ENCODE data around the gene EFCAB10. TPM values are rescaled to one million over a fixed set of nuclear protein-coding genes. Genes with fewer than 3 reads are reported as not detected.
"Not testable (repeated sequence)": the region's sequence is repeated elsewhere in the genome, so short reads cannot be mapped to it uniquely, and the experiment has no call there.

Gene EFCAB10
- total RNA-seq, 1 donor from 2014 or later: not detected

- H3K27me3 Mint-ChIP-seq (ENCODE audit: low read depth): no peaks in the 10 kb centered on the region
- no peaks in the 10 kb centered on the region for H3K9me3 Mint-ChIP-seq
- H3K4me1 Mint-ChIP-seq (ENCODE audit: low read depth): no peaks in the 10 kb centered on the region
- no peak for DNase-seq (ENCODE audit: low spot score)
- no peak overlapping the region for H3K4me3 Mint-ChIP-seq (ENCODE audit: low read depth)
- peaks cover 46% of the 10 kb centered on the region for H3K36me3 Mint-ChIP-seq (ENCODE audit: low read depth)
- intact Hi-C loops (cut with micrococcal nuclease): no loop called here
- H3K27ac Mint-ChIP-seq: no peak overlapping the region
Measured at GRCh38 chr7:105559926-105560325, 21.4 kb downstream of the EFCAB10 start.

GRCh38 chr7:105538339-105538738, 43.0 kb downstream of the EFCAB10 start:
- Mint-ChIP-seq H3K4me1 (ENCODE audit: low read depth) (peaks cover 11% of the 10 kb centered on the region), H3K36me3 (ENCODE audit: low read depth) (peaks cover 41% of the 10 kb centered on the region), H3K4me3 (ENCODE audit: low read depth) (no peak overlapping the region), H3K9me3 (no peaks in the 10 kb centered on the region), H3K27ac (no peak overlapping the region), H3K27me3 (ENCODE audit: low read depth) (no peaks in the 10 kb centered on the region)
- intact Hi-C loops (cut with micrococcal nuclease): no loop called here
- no peak for DNase-seq (ENCODE audit: low spot score)

GRCh38 chr7:105532709-105533460, 48.4 kb downstream of the EFCAB10 start:
- peaks cover 18% of the 10 kb centered on the region for H3K36me3 Mint-ChIP-seq (ENCODE audit: low read depth)
- peak overlapping the region; percentile 91 for H3K4me3 Mint-ChIP-seq (ENCODE audit: low read depth)
- no peak for DNase-seq (ENCODE audit: low spot score)
- H3K4me1 Mint-ChIP-seq (ENCODE audit: low read depth): peaks cover 18% of the 10 kb centered on the region
- intact Hi-C loops (cut with micrococcal nuclease): loop anchor here (1.0 to 2.0 kb wide), 2 partner anchors 11 to 588 kb away; partner anchors contain the start of gene PUS7
- H3K27me3 Mint-ChIP-seq (ENCODE audit: low read depth): no peaks in the 10 kb centered on the region
- H3K27ac Mint-ChIP-seq: peak overlapping the region; percentile 92
- H3K9me3 Mint-ChIP-seq: no peaks in the 10 kb centered on the region

- Mint-ChIP-seq H3K27me3 (ENCODE audit: low read depth) (no peaks in the 10 kb centered on the region), H3K27ac (peak within 1 kb of the TSS; percentile 92), H3K4me1 (ENCODE audit: low read depth) (peaks cover 18% of the 10 kb centered on the region), H3K9me3 (no peaks in the 10 kb centered on the region), H3K4me3 (ENCODE audit: low read depth) (peak within 1 kb of the TSS; percentile 91), H3K36me3 (ENCODE audit: low read depth) (peaks cover 17% of the 10 kb centered on the region)
- intact Hi-C loops (cut with micrococcal nuclease): loop anchor here (1.0 to 2.0 kb wide), 2 partner anchors 10 to 587 kb away; partner anchors contain the start of gene PUS7
- DNase-seq (ENCODE audit: low spot score): peak; percentile 86
Measured at GRCh38 chr7:105531792-105532671, 49.3 kb downstream of the EFCAB10 start, which contains the start of gene RINT1. Gene RINT1 (plus strand): TSS chr7:105532201. CDS start chr7:105532316, 115 bp downstream.

GRCh38 chr7:105530546-105530945, 50.7 kb downstream of the EFCAB10 start:
- Mint-ChIP-seq H3K27me3 (ENCODE audit: low read depth) (no peaks in the 10 kb centered on the region), H3K36me3 (ENCODE audit: low read depth) (peaks cover 12% of the 10 kb centered on the region), H3K27ac (no peak overlapping the region), H3K4me3 (ENCODE audit: low read depth) (peak overlapping the region; percentile 45), H3K4me1 (ENCODE audit: low read depth) (peaks cover 18% of the 10 kb centered on the region), H3K9me3 (no peaks in the 10 kb centered on the region)
- intact Hi-C loops (cut with micrococcal nuclease): no loop called here
- DNase-seq (ENCODE audit: low spot score): no peak

- intact Hi-C loops (cut with micrococcal nuclease): no loop called here
- peak overlapping the region; percentile 45 for H3K4me3 Mint-ChIP-seq (ENCODE audit: low read depth)
- peaks cover 18% of the 10 kb centered on the region for H3K4me1 Mint-ChIP-seq (ENCODE audit: low read depth)
- peaks cover 12% of the 10 kb centered on the region for H3K36me3 Mint-ChIP-seq (ENCODE audit: low read depth)
- no peak for DNase-seq (ENCODE audit: low spot score)
- H3K27ac Mint-ChIP-seq: no peak overlapping the region
- no peaks in the 10 kb centered on the region for H3K9me3 Mint-ChIP-seq
- no peaks in the 10 kb centered on the region for H3K27me3 Mint-ChIP-seq (ENCODE audit: low read depth)
Measured at GRCh38 chr7:105530126-105530525, 51.2 kb downstream of the EFCAB10 start.

- H3K27me3 Mint-ChIP-seq (ENCODE audit: low read depth); DNase-seq (ENCODE audit: low spot score); H3K4me1 Mint-ChIP-seq (ENCODE audit: low read depth); H3K27ac Mint-ChIP-seq; H3K36me3 Mint-ChIP-seq (ENCODE audit: low read depth); intact Hi-C loops (cut with micrococcal nuclease); H3K4me3 Mint-ChIP-seq (ENCODE audit: low read depth); H3K9me3 Mint-ChIP-seq: not testable (repeated sequence)
Measured at GRCh38 chr7:105527737-105528136, 53.6 kb downstream of the EFCAB10 start.

GRCh38 chr7:105524840-105525239, 56.5 kb downstream of the EFCAB10 start:
- Mint-ChIP-seq H3K4me3 (ENCODE audit: low read depth) (no peak overlapping the region), H3K4me1 (ENCODE audit: low read depth) (peaks cover 5% of the 10 kb centered on the region), H3K27ac (no peak overlapping the region), H3K27me3 (ENCODE audit: low read depth) (no peaks in the 10 kb centered on the region), H3K9me3 (no peaks in the 10 kb centered on the region), H3K36me3 (ENCODE audit: low read depth) (peaks cover under 1% of the 10 kb centered on the region)
- intact Hi-C loops (cut with micrococcal nuclease): loop anchor here (5.0 kb wide), 1 partner anchor 1642 kb away; the partner anchor contains the start of gene HBP1
- DNase-seq (ENCODE audit: low spot score): no peak

GRCh38 chr7:105524423-105524822, 56.9 kb downstream of the EFCAB10 start:
- intact Hi-C loops (cut with micrococcal nuclease): loop anchor here (5.0 kb wide), 1 partner anchor 1643 kb away; the partner anchor contains the start of gene HBP1
- H3K9me3 Mint-ChIP-seq; H3K4me3 Mint-ChIP-seq (ENCODE audit: low read depth); H3K4me1 Mint-ChIP-seq (ENCODE audit: low read depth); H3K27ac Mint-ChIP-seq; H3K36me3 Mint-ChIP-seq (ENCODE audit: low read depth); H3K27me3 Mint-ChIP-seq (ENCODE audit: low read depth); DNase-seq (ENCODE audit: low spot score): not testable (repeated sequence)

- Mint-ChIP-seq H3K4me3 (ENCODE audit: low read depth) (peak within 1 kb of the TSS; percentile 94), H3K27ac (peak within 1 kb of the TSS; percentile 91), H3K27me3 (ENCODE audit: low read depth) (no peaks in the 10 kb centered on the region), H3K36me3 (ENCODE audit: low read depth) (peaks cover 12% of the 10 kb centered on the region), H3K9me3 (no peaks in the 10 kb centered on the region), H3K4me1 (ENCODE audit: low read depth) (peaks cover 16% of the 10 kb centered on the region)
- intact Hi-C loops (cut with micrococcal nuclease): loop anchor here (1.0 to 5.0 kb wide), 2 partner anchors 10 to 1645 kb away; partner anchors contain the start of genes HBP1 and RINT1
- DNase-seq (ENCODE audit: low spot score): peak; percentile 72
Measured at GRCh38 chr7:105521717-105522463, 59.4 kb downstream of the EFCAB10 start, which contains the start of gene PUS7. Gene PUS7 (minus strand): TSS chr7:105522271. CDS start chr7:105508512, 13,759 bp downstream.

- H3K27ac Mint-ChIP-seq: peak overlapping the region; percentile 91
- intact Hi-C loops (cut with micrococcal nuclease): loop anchor here (5.0 kb wide), 1 partner anchor 1646 kb away; the partner anchor contains the start of gene HBP1
- H3K27me3 Mint-ChIP-seq (ENCODE audit: low read depth): no peaks in the 10 kb centered on the region
- peak; percentile 47 for DNase-seq (ENCODE audit: low spot score)
- peak overlapping the region; percentile 94 for H3K4me3 Mint-ChIP-seq (ENCODE audit: low read depth)
- peaks cover 19% of the 10 kb centered on the region for H3K4me1 Mint-ChIP-seq (ENCODE audit: low read depth)
- H3K9me3 Mint-ChIP-seq: no peaks in the 10 kb centered on the region
- H3K36me3 Mint-ChIP-seq (ENCODE audit: low read depth): peaks cover 18% of the 10 kb centered on the region
Measured at GRCh38 chr7:105521027-105521716, 60.1 kb downstream of the EFCAB10 start.
